ENCODE data around the gene PLXNA2. TPM values are rescaled to one million over a fixed set of nuclear protein-coding genes. Genes with fewer than 3 reads are reported as not detected.

The PLXNA2 gene
- total and polyA plus RNA-seq, 2 of the 4 experiments (the other 2 are of a cell fraction), result 0.72 to 1.1 TPM

- TF ChIP-seq FOS (IDR thresholded peaks at IDR 0.05; ENCODE audit: low read depth, low read length), result no peak
- TF ChIP-seq RCOR1 (IDR thresholded peaks at IDR 0.05; ENCODE audit: insufficient replicate concordance, low read length), result no peak
- TF ChIP-seq RAD21 (IDR thresholded peaks at IDR 0.05; ENCODE audit: low read length), result no peak
- TF ChIP-seq ELK1 (IDR thresholded peaks at IDR 0.05; ENCODE audit: borderline replicate concordance, low read depth, low read length), result no peak
- no peak for TF ChIP-seq MXI1 (IDR thresholded peaks at IDR 0.05; ENCODE audit: borderline replicate concordance, low read depth, low read length)
- TF ChIP-seq BHLHE40 (IDR thresholded peaks at IDR 0.05; ENCODE audit: low read depth, low read length), result no peak
- TF ChIP-seq RFX5 (IDR thresholded peaks at IDR 0.05; ENCODE audit: low read depth, low read length), result no peak
- no peak for TF ChIP-seq CEBPB (IDR thresholded peaks at IDR 0.05; ENCODE audit: low read depth, low read length)
- no peak for TF ChIP-seq CTCF (conservative IDR thresholded peaks at IDR 0.05; ENCODE audit: low read depth, low read length)
- TF ChIP-seq CHD1 (IDR thresholded peaks at IDR 0.05; ENCODE audit: low read depth, low read length), result no peak
- no peak overlapping the region for H3K4me2 ChIP-seq (ENCODE audit: low read depth, low read length)
- no peaks in the 10 kb centered on the region for H3K9me3 ChIP-seq (ENCODE audit: control insufficient read depth, insufficient read depth, low read length)
- POLR2A ChIA-PET (ENCODE audit: unreplicated experiment), result no interaction called here
- CTCF ChIA-PET, result no interaction called here
- dilution Hi-C loops (cut with HindIII; ENCODE audit: low sequenced_read_pairs, unreplicated experiment), result no loop called here
- intact Hi-C loops (cut with micrococcal nuclease), result no loop called here
- ATAC-seq (ENCODE audit: low read depth), result no peak
- in situ Hi-C loops (cut with MboI; ENCODE audit: low sequenced_read_pairs), result no loop called here
- H3K4me3 ChIP-seq (ENCODE audit: insufficient read depth, low read depth, low read length), result no peak overlapping the region
- H2BK20ac ChIP-seq (ENCODE audit: low read depth, low read length), result no peak overlapping the region
- peaks cover 15% of the 10 kb centered on the region for H3K9me1 ChIP-seq (ENCODE audit: insufficient read depth, low read length)
- H2BK5ac ChIP-seq (ENCODE audit: low read depth, low read length, poor library complexity, severe bottlenecking), result no peak overlapping the region
- no peak overlapping the region for H2AFZ ChIP-seq (replicated peaks; ENCODE audit: low read length, poor library complexity)
- no TSS peak for BruUV-seq (replicated peaks)
- no peak overlapping the region for H2AK5ac ChIP-seq (ENCODE audit: low read depth, low read length)
- H2BK120ac ChIP-seq (ENCODE audit: low read depth, low read length), result no peak overlapping the region
- no peak overlapping the region for H3K18ac ChIP-seq (ENCODE audit: low read depth, low read length)
- H3K27me3 ChIP-seq (ENCODE audit: control insufficient read depth, insufficient read depth, low read length), result no peaks in the 10 kb centered on the region; the same call in 1 of the 2 replicates
- H4K20me1 ChIP-seq (ENCODE audit: insufficient read depth, low read length), result no peaks in the 10 kb centered on the region
- no peak overlapping the region for H3K14ac ChIP-seq (replicated peaks; ENCODE audit: low read depth, low read length)
- H3K23ac ChIP-seq (ENCODE audit: low read depth, low read length), result no peak overlapping the region
- no peak overlapping the region for H4K5ac ChIP-seq (ENCODE audit: low read depth, low read length)
- no peak overlapping the region for H2AK9ac ChIP-seq (replicated peaks; ENCODE audit: low read depth, low read length, poor library complexity)
- 0 out of 4 replicates have a peak, but pooled peaks cover 0 to 8% of the 10 kb centered on the region in 2 experiments for H3K79me1 ChIP-seq (ENCODE audit: low read depth in 1 of 2, low read length in 2 of 2)
- no peak overlapping the region for H2BK15ac ChIP-seq (ENCODE audit: low read depth, low read length)
- WGBS, 2 experiments (ENCODE audit: extremely low coverage in 2 of 2, insufficient read length in 1 of 2), result no CpG with 5 or more reads among the region's 1 CpG
- H4K91ac ChIP-seq (ENCODE audit: insufficient read depth, low read depth, low read length), result no peak overlapping the region
- no peak overlapping the region for H3K56ac ChIP-seq (ENCODE audit: extremely low read depth, insufficient read depth, low read length)
- H3K4me1 ChIP-seq (ENCODE audit: control insufficient read depth, insufficient read depth, low read length), result peaks cover 18% of the 10 kb centered on the region
- no peak overlapping the region for H3K9ac ChIP-seq (ENCODE audit: low read depth, low read length)
- no peak overlapping the region for H4K8ac ChIP-seq (ENCODE audit: low read depth in 2 of 2, low read length in 2 of 2)
- no peak for DNase-seq
- no peak overlapping the region for H3K27ac ChIP-seq (ENCODE audit: insufficient read depth, low read length)
- H3K36me3 ChIP-seq (ENCODE audit: control insufficient read depth, insufficient read depth, low read length), result no peaks in the 10 kb centered on the region
- no peak overlapping the region for H3K4ac ChIP-seq (ENCODE audit: low read depth, low read length)
These were observed 80.6 kb downstream of the PLXNA2 start for GRCh38 chr1:208163539-208163938.
